HFFc6 (cell line): ENCODE data around the gene SUPT20HL2. TPM values are rescaled to one million over a fixed set of nuclear protein-coding genes. Genes with fewer than 3 reads are reported as not detected.

Experiments
- DNase-seq: peaks from one replicate; pipeline ENCODE4 v3.0.0-alpha.2; 2018
- H3K27ac Mint-ChIP-seq: 2 replicates; pipeline ENCODE4 v1.8.0; 2020; ENCODE audit warnings: mild to moderate bottlenecking, mixed read lengths
- H3K27me3 Mint-ChIP-seq: 2 replicates; pipeline ENCODE4 v1.8.0; 2021; ENCODE audit warnings: mild to moderate bottlenecking, moderate library complexity, mixed read lengths; ENCODE audit not compliant: insufficient read depth
- H3K36me3 Mint-ChIP-seq: 2 replicates; pipeline ENCODE4 v1.8.0; 2021; ENCODE audit warnings: low read depth, mixed read lengths
- H3K4me1 Mint-ChIP-seq: 2 replicates; pipeline ENCODE4 v1.8.0; 2020; ENCODE audit warnings: low read depth, mixed read lengths
- H3K4me3 Mint-ChIP-seq: 2 replicates; pipeline ENCODE4 v1.8.0; 2020; ENCODE audit warnings: mild to moderate bottlenecking, moderate library complexity, mixed read lengths
- H3K9me3 Mint-ChIP-seq: 2 replicates; pipeline ENCODE4 v1.8.0; 2020; ENCODE audit warnings: mild to moderate bottlenecking, mixed read lengths
- total RNA-seq, 6 experiments: library from RNA; stranded (reverse); fragmentation: NEBNext Ultra II Directional; extraction: Animal tissue kit (Norgen Biotek cat#: 25700); gene quantifications; 2 replicates in 1 of 6; 3 replicates in 5 of 6; pipeline ENCODE4 v1.2.3, GENCODE V29; 2021
- TF ChIP-seq, protein P1 (sequence below): fragments of 200-600 bp; sonication (generic); IDR thresholded peaks from 2 replicates; pipeline ENCODE4 v1.5.0; 2021; ENCODE audit warnings: antibody characterized with exemption, mild to moderate bottlenecking

Gene SUPT20HL2
- total RNA-seq, 6 experiments from 2014 or later: not detected

- no peak overlapping the region for H3K27ac Mint-ChIP-seq
- DNase-seq: no peak
- TF ChIP-seq, protein P1, sequence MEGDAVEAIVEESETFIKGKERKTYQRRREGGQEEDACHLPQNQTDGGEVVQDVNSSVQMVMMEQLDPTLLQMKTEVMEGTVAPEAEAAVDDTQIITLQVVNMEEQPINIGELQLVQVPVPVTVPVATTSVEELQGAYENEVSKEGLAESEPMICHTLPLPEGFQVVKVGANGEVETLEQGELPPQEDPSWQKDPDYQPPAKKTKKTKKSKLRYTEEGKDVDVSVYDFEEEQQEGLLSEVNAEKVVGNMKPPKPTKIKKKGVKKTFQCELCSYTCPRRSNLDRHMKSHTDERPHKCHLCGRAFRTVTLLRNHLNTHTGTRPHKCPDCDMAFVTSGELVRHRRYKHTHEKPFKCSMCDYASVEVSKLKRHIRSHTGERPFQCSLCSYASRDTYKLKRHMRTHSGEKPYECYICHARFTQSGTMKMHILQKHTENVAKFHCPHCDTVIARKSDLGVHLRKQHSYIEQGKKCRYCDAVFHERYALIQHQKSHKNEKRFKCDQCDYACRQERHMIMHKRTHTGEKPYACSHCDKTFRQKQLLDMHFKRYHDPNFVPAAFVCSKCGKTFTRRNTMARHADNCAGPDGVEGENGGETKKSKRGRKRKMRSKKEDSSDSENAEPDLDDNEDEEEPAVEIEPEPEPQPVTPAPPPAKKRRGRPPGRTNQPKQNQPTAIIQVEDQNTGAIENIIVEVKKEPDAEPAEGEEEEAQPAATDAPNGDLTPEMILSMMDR: no peak
- 0 out of 2 replicates have a peak, but pooled peaks cover 2% of the 10 kb centered on the region for H3K27me3 Mint-ChIP-seq
- H3K9me3 Mint-ChIP-seq: no peaks in the 10 kb centered on the region
- H3K4me1 Mint-ChIP-seq: peaks cover 8% of the 10 kb centered on the region
- H3K4me3 Mint-ChIP-seq: no peak overlapping the region
- no peaks in the 10 kb centered on the region for H3K36me3 Mint-ChIP-seq
These were observed 7.4 kb downstream of the SUPT20HL2 start for GRCh38 chrX:24306440-24306839.

GRCh38 chrX:24305905-24306304 lies 8.0 kb downstream of the SUPT20HL2 start:
- no peaks in the 10 kb centered on the region for H3K36me3 Mint-ChIP-seq
- TF ChIP-seq, protein P1: no peak
- H3K4me1 Mint-ChIP-seq: peaks cover 9% of the 10 kb centered on the region
- no peak for DNase-seq
- H3K4me3 Mint-ChIP-seq: no peak overlapping the region
- H3K9me3 Mint-ChIP-seq: no peaks in the 10 kb centered on the region
- H3K27me3 Mint-ChIP-seq: 0 out of 2 replicates have a peak, but pooled peaks cover 2% of the 10 kb centered on the region
- no peak overlapping the region for H3K27ac Mint-ChIP-seq

DNA sequence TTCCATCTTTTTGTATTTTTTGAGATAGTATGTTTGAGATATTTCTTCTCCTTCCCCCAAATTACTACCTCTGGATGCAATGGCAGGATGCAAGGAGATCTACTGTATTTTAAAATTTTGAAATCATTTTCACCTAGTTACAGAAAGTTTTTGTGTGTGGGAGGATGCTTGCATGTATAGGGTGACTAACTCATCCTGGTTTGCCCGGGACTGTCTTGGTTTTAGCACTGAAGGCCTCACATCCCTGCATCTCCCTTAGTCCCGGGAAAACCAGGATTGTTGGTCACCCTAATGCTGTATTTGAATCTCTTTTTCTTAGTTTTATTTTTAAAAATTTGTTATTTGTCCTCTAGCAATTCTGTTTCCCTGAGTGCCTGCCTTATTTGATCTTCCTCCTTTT lies 12.1 kb downstream of the SUPT20HL2 start:
- TF ChIP-seq, protein P1: no peak
- Mint-ChIP-seq H3K27ac (no peak overlapping the region), H3K27me3 (no peaks in the 10 kb centered on the region), H3K4me1 (peaks cover 16% of the 10 kb centered on the region), H3K4me3 (no peak overlapping the region), H3K9me3 (no peaks in the 10 kb centered on the region), H3K36me3 (no peaks in the 10 kb centered on the region)
- DNase-seq: no peak

DNA sequence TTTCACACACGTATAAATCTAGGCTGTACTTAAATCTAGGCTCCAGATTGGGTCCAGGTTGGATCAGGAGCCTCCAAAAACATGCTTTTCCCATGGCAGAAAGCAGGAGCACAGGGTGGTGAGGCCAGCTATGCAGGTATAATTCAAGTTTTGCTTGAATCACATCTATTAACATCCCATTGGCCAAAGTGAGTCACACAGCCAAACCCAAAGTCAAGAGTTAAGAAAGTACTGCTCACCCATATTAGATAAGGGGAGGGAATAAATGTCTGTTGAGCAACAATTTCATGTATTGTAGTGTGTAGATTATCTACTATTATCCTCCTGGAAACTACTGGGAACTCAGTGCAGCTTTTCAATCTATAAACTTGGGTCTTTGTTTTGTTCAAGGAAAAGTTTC lies 12.8 kb downstream of the SUPT20HL2 start:
- Mint-ChIP-seq H3K9me3 (no peaks in the 10 kb centered on the region), H3K27me3 (no peaks in the 10 kb centered on the region), H3K27ac (no peak overlapping the region), H3K4me1 (peaks cover 16% of the 10 kb centered on the region), H3K36me3 (no peaks in the 10 kb centered on the region), H3K4me3 (no peak overlapping the region)
- TF ChIP-seq, protein P1: no peak
- DNase-seq: no peak

DNA sequence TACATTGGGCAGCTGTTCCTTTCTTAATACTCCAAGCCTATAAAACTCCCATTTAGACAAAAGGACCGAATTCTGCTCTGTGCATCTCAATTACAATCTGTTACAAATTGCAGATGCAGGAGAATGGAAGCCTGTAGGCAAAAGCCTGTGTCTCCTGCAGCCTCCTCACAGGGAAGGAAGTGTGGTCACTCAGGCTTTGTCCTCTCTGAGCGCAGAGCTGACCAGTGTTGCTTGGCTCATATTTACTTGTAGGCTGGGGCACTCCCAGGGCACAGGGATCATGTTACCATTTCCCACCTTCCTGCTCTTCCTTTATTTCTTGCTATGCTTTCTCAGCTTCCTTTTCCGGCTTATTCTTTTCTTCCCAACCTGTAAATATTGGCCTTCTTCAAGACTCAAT lies 15.7 kb downstream of the SUPT20HL2 start:
- Mint-ChIP-seq H3K4me3 (no peak overlapping the region), H3K27me3 (peaks cover 2% of the 10 kb centered on the region), H3K36me3 (no peaks in the 10 kb centered on the region), H3K27ac (no peak overlapping the region), H3K9me3 (no peaks in the 10 kb centered on the region), H3K4me1 (peaks cover 16% of the 10 kb centered on the region)
- TF ChIP-seq, protein P1: no peak
- no peak for DNase-seq

DNA sequence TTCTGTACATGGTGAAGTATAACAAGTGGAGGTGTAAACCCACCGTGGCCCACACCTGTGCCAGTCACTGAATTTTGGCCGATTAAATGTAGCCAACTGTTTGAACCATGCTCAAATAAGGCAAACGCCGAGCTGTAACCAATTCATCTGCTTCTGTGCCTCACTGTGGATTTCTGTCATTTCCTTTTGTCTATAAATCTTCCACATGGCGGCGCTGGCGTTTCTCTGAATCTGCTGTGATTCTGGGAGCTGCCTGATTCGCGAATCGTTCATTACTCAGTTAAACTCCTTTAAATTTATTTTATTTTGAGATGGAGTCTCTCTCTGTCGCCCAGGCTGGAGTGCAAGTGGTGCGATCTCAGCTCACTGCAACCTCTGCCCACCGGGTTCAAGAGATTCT lies 19.2 kb downstream of the SUPT20HL2 start:
- Mint-ChIP-seq H3K27me3 (peaks cover 2% of the 10 kb centered on the region), H3K4me1 (peaks cover 6% of the 10 kb centered on the region), H3K9me3 (no peaks in the 10 kb centered on the region), H3K4me3 (no peak overlapping the region), H3K36me3 (no peaks in the 10 kb centered on the region), H3K27ac (no peak overlapping the region)
- DNase-seq: peak; percentile 39
- TF ChIP-seq, protein P1: peak; percentile 64; the same call in 1 of the 2 replicates
